Fibroblast of lung (primary cell): ENCODE results near the gene ARHGEF38.
"Not testable (repeated sequence)": the region's sequence is repeated elsewhere in the genome, so short reads cannot be mapped to it uniquely, and the experiment has no call there.

Experiments used
- CTCF ChIP-seq, 2 donors: IDR thresholded peaks in 1 of 2; conservative IDR thresholded peaks in 1 of 2; 1 replicate in 1 of 2; 2 replicates in 1 of 2; pipeline ENCODE4 v1.5.1; 2011 to 2012; ENCODE audit warnings: low read length in 2 of 2, control low read depth in 1 of 2, inconsistent platforms in 1 of 2, low read depth in 1 of 2, mild to moderate bottlenecking in 1 of 2
- EZH2 ChIP-seq: IDR thresholded peaks from 2 replicates; pipeline ENCODE4 v1.5.1; 2012; ENCODE audit warnings: low read length, control low read depth, mild to moderate bottlenecking; ENCODE audit errors: missing control alignments

GRCh38 chr4:105694812-105695211 lies 142.4 kb downstream of the ARHGEF38 start:
- TF ChIP-seq EZH2; CTCF (conservative IDR thresholded peaks at IDR 0.05 in 1 of 2, IDR thresholded peaks at IDR 0.05 in 1 of 2; ENCODE audit: low read depth in 1 of 2, low read length in 2 of 2): not testable (repeated sequence)
